SIG-M5 (cell line): Measurements from ENCODE around the gene RARG.
A peak's percentile ranks its signal among the peaks of the same experiment; 100 is the strongest.

Experiments used
- DNase-seq: peaks from one replicate; lab custom pipeline; 2025; lab: John Stamatoyannopoulos, UW

The RARG gene

DNA sequence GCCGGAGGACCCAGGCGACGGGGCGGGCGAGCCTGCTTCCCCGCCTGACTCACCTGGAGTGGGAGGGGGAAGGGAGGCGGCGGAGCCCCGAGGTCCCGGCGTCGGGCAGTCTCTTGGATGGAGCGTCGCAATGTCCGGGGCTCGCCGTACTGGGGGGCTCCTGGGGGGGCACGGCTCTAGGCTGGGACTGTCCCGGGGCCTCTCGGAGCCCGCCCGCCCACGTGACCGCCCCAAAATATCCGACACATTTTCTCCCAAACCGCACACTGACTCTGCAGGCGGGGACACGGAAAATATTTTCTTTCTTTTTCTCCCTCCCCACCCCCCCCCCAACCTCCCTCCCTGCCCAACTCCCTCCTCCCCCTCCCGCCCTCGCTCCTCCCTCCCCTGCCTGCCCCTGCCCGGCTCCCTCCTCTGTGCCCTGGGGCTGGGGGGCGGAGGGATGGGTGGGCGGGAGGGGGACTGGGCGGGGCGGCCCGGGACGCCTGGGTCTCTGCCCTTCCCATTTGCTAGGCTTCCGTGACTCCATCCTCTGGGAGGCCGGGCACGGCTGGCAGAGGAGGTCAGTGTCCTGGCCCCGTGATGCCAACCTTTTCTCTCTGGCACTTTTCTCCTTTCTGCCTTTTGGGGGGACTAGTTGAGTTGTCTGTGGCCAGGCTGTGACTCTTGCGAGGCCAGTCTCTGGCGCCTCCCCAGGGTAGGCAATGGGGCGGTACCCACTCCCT, at the start of gene RARG:
TSS of gene RARG (minus strand) at position 289 of the 725 bp plus-strand sequence. CDS start 4,664 bp downstream, outside the sequence.
- no peak for DNase-seq

DNA sequence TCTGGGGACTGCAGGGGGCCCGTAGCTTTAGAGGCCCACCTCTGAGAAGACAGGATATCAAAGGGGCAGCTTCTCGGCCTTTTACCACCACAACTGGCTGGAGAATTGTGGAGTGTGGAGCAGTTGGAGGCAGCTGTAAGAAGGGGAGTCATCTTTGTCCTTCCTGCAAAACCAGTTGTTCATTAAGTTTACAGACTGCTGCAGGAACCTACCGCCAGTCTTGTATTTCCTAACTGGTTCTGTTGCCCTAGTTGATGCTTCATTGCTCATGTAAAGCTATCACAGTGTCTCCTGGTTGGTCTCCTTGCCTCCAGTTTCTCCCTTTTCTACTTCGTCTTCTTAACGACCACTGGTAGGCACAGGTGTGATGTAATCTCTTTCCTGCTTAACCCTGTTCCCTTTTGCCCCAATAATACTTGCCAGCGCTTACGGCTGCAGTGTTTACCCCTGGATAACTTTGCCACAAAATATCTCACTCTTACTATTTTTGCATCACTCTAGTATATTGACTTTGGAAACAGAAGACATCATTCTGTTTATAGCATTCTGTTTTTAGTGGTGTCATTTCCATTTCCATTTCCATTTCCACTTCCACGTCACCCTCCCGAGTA, 48.0 kb upstream of the RARG start:
- DNase-seq, result no peak

DNA sequence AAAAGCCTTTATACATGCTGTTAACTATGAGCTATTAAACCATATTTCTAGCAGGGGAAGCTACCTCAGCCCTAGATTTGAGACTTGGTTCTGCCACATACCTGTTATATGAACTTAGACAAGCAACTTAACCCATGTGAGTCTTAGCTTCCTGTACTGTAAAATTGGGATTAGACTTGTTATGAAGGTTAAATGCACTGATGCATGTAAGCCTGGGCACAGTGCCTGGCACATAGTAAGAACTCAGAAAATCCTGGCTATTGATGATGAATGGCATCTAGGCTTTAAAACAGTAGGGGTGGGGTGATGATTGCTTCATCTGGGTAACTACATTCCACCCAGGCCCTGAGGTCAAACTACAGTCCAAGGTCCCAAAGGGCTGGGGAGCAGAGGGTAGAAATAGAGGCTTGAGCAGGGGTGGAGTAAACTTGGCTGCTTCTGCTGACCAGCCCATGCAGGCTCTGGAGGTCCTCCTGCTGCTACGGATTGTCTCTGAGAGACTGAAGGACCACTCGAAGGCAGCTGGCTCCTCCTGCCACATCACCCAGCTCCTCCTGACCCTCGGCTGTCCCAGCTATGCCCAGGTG, 47.4 kb upstream of the RARG start:
- no peak for DNase-seq

DNA sequence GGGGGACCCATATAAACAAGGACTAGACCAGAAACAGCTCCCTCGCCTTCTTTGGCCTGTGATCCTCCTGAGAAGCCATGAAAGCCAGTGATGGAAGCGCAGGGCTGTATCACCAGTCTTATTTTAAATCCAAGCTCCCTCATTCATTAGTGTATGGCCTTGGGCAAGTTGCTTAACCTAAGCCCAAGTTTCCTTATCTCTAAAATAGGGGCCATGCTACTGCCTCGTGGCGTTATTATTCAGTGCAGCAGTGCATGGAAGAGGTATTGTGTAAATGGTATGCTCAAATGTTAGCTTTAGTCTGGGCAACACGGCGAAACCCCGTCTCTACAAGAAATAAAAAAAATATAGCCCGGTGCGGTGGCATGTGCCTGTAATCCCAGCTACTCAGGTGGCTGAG, 46.0 kb upstream of the RARG start:
- DNase-seq, result no peak

DNA sequence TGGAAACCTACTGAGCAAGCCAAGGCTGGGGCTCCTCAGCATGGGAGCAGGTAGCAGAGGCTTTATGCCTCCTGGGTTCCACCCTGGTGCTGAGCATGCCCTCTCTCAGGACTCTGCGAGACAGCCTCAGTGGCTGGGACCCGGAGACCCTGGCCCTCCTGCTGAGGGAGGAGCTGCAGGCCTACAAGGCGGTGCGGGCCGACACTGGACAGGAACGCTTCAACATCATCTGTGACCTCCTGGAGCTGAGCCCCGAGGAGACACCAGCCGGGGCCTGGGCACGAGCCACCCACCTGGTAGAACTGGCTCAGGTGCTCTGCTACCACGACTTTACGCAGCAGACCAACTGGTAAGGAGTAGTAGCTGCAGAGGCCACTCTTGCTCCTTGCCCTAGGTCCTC, 44.5 kb upstream of the RARG start:
- no peak for DNase-seq

DNA sequence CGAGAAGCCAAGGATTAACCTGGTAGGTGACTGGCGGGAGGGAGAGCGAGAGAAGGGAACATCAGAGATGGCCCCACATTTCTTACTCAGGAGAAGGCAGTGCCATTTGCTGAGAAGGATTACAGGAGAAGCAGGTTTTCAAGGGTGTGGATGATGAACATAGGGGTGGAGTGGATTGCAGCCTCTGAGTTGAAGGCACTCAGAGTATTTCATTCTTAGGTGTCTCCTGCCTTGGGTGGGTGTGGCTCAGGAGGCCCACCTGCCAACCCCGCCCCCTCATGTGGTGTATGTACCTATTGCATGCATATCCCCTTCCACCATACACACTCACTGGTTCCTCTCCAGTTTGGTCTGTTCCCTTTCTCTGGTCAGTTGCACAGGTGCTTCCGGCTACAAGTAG, 42.4 kb upstream of the RARG start:
- DNase-seq, result no peak

DNA sequence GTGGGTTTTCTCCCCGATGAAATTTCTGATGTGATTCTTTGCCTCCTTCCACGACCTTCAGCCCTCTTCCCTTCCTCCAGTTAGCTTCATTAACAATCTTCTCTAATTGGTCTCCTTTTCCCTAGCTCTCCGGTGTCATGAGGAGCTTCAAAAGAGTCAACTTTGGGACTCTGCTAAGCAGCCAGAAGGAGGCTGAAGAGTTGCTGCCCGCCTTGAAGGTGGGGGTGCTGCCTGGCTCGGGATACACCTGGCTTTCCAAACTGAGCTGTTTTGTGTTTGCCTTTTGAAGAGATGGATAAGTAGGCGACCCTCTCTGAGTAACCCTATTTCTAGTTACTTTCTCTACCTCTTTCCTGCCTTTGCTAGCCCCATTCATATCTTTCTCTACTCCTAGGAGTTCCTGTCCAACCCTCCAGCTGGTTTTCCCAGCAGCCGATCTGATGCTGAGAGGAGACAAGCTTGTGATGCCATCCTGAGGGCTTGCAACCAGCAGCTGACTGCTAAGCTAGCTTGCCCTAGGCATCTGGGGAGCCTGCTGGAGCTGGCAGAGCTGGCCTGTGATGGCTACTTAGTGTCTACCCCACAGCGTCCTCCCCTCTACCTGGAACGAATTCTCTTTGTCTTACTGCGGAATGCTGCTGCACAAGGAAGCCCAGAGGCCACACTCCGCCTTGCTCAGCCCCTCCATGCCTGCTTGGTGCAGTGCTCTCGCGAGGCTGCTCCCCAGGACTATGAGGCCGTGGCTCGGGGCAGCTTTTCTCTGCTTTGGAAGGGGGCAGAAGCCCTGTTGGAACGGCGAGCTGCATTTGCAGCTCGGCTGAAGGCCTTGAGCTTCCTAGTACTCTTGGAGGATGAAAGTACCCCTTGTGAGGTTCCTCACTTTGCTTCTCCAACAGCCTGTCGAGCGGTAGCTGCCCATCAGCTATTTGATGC, 36.9 kb upstream of the RARG start:
- DNase-seq, result no peak

DNA sequence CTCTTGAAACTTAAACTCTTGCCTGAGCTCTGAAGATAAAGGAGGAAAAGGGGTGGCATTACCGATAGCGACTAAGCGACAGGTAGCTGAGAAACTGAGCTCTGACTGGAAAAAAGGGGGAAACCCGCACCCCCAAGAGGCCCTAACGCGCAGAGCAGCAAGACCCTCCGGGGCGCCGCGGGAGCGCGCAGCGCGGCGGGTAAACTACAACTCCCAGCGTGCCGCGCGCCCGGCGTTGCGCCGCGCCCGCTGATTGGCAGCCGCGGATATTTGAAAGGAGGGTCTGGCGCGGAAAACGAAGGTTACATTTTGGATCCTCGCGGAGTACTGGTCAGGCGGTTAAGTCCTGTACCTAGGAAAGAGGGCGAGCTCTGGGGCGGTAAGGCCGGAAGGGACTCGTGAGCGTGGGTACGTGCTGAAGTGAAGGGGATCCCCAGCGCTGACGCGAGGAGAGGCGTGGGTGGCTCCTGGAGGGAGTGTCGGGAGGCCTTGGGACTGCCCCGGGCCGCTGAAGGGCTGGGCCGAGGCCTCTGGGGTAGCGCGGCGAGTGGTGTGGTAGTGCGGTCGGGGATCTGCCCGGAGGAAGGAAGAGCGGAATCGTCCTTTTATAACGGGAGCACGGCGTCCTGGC, 36.1 kb upstream of the RARG start, which contains the start of gene ESPL1:
TSS of gene ESPL1 (plus strand) at position 301 of the 631 bp plus-strand sequence. CDS start 468 bp downstream, outside the sequence.
- peak; percentile 27 for DNase-seq

DNA sequence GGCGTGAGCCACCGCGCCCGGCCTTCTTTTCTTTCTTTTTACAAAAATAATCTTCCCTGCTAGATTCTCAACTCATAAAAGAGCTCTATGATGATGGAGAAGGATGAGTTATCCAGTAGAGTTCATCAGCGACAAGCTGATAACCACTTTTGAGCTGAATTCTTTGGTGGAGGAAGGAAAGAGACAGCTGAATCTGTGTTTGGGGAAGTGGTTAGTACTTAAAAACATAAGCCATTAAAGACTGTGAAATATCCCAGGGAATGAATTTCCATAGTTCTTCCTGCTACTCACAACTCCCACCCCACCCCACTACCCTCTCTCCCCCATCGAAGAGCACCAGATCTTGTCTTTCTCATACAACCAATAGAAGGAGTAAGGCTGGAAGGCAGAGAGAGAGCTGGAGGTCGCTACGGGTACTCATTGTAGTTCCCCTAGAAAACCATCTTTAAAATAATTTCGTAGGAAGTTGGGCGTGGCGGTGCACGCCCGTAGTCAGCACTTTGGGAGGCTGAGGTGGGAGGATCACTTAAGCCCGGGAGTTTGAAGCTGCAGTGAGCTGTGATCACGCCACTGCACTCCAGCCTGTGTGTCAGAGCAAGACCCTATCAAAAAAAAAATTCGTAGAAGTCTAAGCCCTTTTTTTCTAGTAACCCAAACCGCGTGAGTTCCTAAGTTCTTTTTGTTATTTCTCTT, 35.4 kb upstream of the RARG start:
- DNase-seq, result no peak

DNA sequence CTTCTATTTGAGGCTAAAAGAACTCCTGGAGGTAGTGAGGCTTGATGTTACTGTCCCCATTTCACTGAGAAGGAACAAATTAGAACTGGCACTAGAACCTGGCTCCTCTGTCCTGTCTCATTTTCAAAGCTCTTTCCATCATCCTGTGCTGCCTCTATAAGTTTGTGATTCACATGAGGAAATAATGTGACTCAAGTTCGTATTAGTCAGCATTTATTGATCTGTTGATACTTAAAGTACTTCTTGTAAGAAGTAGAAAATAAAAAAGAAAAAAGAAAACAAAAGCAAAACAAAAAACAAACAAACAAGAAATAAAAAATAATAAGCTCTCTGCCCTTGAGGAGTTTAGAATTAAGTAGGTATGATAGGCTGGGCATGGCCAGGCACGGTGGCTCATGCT, 33.8 kb upstream of the RARG start:
- no peak for DNase-seq

DNA sequence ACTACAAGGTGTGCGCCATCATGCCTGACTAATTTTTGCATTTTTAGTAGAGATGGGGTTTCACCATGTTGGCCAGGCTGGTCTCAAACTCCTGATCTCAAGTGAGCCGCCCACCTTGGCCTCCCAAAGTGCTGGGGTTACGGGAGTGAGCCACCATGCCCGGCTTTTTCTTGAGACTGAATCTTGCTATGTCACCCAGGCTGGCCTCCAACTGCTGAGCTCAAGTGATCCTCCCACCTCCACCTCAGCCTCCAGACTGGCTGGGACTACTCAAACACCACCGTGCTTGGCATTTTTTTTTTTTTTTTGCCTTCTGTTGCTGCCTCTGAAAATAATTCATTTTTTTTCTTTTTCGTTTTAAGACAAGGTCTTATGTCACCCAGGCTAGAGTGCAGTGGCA, 27.9 kb upstream of the RARG start:
- no peak for DNase-seq

DNA sequence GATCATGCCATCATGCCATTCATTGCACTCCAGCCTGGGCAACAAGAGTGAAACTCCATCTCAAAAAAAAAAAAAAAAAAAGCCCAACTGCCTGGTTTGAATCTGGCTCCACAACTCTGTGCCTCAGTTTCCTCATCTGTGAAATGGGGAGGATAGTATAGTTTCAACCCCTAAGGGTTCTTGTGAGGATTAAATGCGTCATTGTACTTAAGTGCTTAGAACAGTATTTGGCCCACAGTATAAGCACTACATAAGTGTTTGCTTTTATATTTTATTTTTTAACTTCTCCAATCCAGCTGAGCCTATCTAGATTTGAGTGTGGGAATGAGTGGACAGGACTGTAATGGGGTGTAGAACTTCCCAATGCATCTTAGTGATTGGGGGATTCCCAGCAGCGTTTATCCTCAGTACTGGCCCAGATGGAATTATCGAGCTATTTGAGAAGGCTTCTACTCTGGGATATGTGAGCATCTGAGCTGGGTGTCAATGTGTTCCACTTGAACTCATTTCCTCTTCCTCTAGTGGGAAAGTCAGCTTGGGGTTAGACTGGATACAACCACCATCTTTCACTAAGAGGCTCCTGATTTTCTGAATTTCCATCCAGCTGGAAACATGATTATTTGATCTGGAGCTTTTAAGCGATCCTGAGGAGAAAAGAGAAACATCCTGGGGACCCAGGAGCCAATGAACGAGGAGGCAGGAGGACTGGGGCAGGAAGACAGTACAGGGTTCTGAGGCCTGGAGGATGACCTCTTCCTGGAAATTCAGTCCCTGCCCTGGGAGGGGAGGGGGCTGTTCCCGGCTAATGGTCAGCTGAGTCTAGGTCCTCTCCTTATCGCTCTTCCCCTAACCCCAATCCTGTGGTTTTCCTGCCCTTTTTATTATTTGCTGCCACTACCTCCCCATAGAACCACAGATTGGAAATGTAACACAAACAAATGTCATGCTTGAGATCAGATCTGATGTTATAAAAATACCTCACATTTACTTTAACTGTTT, 26.8 kb upstream of the RARG start:
- no peak for DNase-seq

DNA sequence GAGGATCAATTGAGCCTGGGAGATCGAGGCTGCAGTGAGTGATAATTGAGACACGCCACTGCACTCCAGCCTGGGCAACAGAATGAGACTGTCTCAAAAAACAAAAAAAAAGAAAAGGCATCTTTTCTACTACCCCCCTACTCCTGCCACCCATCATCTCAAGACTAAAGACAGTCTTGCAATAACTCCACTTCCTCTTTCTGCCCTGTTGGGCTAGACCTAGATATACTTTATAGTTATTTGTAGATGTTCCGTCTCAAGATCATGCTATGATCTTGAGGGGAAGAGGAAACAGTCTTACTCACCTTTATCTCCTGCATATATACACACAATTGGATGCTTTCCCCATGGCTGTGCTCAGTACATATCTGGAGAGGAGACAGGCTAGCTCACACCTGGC, 24.0 kb upstream of the RARG start:
- peak; percentile 97 for DNase-seq

DNA sequence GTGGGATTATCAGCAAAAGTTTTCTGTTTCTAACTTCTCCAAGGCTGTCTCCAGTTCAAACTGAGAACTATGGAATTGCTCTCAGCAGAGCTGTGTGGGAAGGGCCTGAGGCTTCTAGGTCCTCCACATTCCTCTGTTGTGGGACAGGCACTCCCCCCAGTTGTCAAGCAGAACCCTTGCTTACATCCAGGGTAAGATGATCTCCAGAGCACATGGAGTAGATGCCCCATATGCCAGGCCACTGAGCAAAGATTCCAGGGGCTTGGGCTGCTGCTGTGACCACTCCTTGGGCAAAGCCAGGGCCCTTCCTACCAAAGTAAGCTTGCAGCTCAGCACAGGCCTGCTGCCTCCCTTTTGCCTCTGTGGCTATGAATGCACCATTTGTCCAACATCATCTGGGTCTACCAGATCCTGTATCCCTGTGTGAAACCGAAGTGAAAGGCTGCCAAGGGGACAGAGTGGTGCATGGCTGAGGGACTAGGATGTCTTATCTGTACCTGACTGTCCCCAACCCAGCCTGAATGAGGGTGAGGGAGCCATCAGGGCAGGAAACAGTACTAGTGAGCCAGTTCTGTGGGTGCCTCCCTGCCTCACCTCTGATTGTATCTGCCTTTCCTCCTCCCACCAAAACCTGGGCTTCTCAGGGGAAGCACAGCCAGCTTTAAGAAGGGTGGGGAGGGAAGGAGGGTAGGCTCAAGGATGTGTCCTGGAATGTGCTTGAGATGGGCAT, 23.0 kb upstream of the RARG start:
- DNase-seq, result no peak

DNA sequence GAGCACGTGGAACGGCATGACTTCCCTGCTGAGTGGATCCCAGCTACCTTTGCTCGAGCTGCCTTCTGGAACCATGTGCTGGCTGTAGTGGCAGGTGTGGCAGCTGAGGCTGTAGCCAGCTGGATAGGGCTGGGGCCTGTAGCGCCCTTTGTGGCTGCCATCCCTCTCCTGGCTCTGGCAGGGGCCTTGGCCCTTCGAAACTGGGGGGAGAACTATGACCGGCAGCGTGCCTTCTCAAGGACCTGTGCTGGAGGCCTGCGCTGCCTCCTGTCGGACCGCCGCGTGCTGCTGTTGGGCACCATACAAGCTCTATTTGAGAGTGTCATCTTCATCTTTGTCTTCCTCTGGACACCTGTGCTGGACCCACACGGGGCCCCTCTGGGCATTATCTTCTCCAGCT, 21.3 kb upstream of the RARG start:
- DNase-seq, result no peak

DNA sequence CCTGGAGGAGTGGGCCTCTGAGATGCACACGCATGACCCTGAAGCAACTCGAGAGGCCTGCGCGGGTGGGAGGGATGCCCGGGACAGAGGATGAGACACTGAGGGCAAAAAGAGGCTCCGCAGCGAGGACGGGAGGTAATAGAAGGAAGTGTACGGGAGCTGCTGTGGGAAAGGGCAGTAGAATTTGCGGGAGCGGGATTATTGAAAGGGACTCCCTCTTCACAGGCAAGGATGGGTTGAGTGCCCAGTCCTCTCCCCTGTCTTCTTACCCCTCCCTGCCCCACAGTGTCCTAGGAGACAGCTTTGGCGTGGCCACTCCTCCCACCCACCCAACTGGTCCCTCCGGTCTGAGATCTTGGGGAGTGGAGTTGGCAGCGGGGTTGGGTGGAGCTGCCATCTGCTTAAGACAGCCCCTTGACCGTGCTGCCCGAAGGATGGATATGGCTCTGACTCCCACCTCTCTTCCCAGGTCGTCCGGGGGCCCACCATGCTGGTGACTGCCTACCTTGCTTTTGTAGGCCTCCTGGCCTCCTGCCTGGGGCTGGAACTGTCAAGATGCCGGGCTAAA, 20.4 kb upstream of the RARG start:
- no peak for DNase-seq

DNA sequence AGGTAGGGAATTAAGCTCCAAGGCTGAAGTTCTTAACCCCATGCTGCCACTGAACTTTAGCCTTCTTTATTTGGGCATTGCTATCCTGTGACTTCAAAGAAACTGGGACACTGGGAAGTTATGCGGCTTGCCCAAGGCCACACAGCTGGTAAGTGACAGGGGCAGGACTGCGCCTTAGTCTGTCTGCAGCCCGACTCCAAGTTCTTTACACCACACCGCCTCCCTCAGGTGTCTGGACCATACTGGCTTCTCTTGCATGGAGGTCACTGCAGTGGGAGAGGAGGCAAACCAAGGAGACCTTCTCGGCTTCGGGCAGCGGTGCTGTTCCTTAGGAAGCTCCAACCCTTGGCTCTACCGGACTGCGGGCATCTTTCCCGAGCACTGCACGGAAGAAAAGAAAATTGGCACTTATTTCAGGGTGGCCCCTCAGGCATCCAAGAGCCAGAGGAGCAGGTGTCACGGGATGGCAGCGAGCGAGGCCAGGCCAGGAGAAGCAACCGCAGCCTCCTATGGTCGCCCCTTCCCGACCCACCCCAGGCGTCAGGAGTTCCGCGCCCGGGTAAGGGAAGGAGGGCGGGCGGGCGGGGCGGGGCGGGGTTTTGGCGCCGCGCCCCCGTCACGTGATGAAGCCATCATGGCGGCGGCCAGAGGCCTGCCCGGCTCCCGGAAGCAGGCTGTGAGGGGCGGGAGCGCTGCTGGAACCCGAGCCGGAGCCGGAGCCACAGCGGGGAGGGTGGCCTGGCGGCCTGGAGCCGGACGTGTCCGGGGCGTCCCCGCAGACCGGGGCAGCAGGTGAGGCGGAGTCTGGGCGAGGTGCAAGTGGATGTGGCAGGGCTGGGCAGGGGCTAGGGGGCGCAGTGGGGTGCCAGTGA, 19.7 kb upstream of the RARG start:
- no peak for DNase-seq

DNA sequence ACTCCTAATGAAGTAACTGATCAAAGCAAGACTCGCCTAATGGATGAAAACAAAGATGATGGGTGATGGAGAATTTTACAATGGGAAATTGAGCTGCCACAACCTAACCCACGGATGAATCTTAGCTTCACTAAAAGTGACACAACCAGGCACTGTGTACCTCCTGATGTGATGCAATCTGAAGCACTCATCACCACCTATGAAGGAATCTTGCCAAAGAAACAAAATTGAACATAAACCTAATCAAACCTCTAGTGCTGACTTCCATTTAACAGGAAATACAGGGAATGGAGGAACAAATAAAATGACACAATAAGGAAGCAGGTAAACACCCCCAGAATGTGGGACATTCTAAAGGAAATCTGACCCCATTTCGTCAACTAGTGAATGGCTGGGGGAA, 13.3 kb upstream of the RARG start:
- no peak for DNase-seq
